Measurements from ENCODE around the gene CIC. TPM values are rescaled to one million over a fixed set of nuclear protein-coding genes. Genes with fewer than 3 reads are reported as not detected.

The CIC gene
- total RNA-seq, 1 donor from 2014 or later = 36.1 TPM

GRCh38 chr19:42293540-42293939, 24.5 kb downstream of the CIC start:
- peaks cover 0 to 55% of the 10 kb centered on the region in 2 donors for H3K36me3 ChIP-seq
- no peak for DNase-seq (ENCODE audit: extremely low spot score in 2 of 2)
- intact Hi-C loops (cut with DNase I) = no loop called here
- no peaks in the 10 kb centered on the region for H3K4me1 ChIP-seq
- no peaks in the 10 kb centered on the region for H3K27me3 ChIP-seq
- no peak for TF ChIP-seq POLR2AphosphoS5 (IDR thresholded peaks at IDR 0.05; ENCODE audit: insufficient read depth in 1 of 2, low read depth in 1 of 2)
- no peak for TF ChIP-seq CTCF (IDR thresholded peaks at IDR 0.05)
- TF ChIP-seq POLR2A (IDR thresholded peaks at IDR 0.05) = no peak
- H3K27ac ChIP-seq = no peak overlapping the region
- H3K9me3 ChIP-seq = no peaks in the 10 kb centered on the region
- H3K4me3 ChIP-seq = no peak overlapping the region

- no peak overlapping the region for H3K27ac ChIP-seq
- no peak for TF ChIP-seq POLR2AphosphoS5 (IDR thresholded peaks at IDR 0.05; ENCODE audit: insufficient read depth in 1 of 2, low read depth in 1 of 2)
- no peak for TF ChIP-seq POLR2A (IDR thresholded peaks at IDR 0.05)
- TF ChIP-seq CTCF (IDR thresholded peaks at IDR 0.05) = no peak
- no peaks in the 10 kb centered on the region for H3K4me1 ChIP-seq
- peaks cover 0 to 51% of the 10 kb centered on the region in 2 donors for H3K36me3 ChIP-seq
- no peak for DNase-seq (ENCODE audit: extremely low spot score in 2 of 2)
- H3K27me3 ChIP-seq = no peaks in the 10 kb centered on the region
- intact Hi-C loops (cut with DNase I) = no loop called here
- H3K4me3 ChIP-seq = no peak overlapping the region
- no peaks in the 10 kb centered on the region for H3K9me3 ChIP-seq
Observed at GRCh38 chr19:42293948-42294347, 24.9 kb downstream of the CIC start.

- no peaks in the 10 kb centered on the region for H3K27me3 ChIP-seq
- no peak overlapping the region for H3K27ac ChIP-seq
- H3K4me1 ChIP-seq = no peaks in the 10 kb centered on the region
- DNase-seq (ENCODE audit: extremely low spot score in 2 of 2) = no peak
- H3K4me3 ChIP-seq = no peak overlapping the region
- peaks cover 0 to 44% of the 10 kb centered on the region in 2 donors for H3K36me3 ChIP-seq
- H3K9me3 ChIP-seq = no peaks in the 10 kb centered on the region
- intact Hi-C loops (cut with DNase I) = no loop called here
- no peak for TF ChIP-seq CTCF (IDR thresholded peaks at IDR 0.05)
- no peak for TF ChIP-seq POLR2A (IDR thresholded peaks at IDR 0.05)
- TF ChIP-seq POLR2AphosphoS5 (IDR thresholded peaks at IDR 0.05; ENCODE audit: insufficient read depth in 1 of 2, low read depth in 1 of 2) = no peak
Observed at GRCh38 chr19:42294471-42295137, 25.6 kb downstream of the CIC start.

- H3K27ac ChIP-seq = no peak overlapping the region
- DNase-seq (ENCODE audit: extremely low spot score in 2 of 2) = no peak
- TF ChIP-seq CTCF (IDR thresholded peaks at IDR 0.05) (no peak), POLR2AphosphoS5 (IDR thresholded peaks at IDR 0.05; ENCODE audit: insufficient read depth in 1 of 2, low read depth in 1 of 2) (no peak), POLR2A (IDR thresholded peaks at IDR 0.05) (no peak)
- peaks cover 0 to 37% of the 10 kb centered on the region in 2 donors for H3K36me3 ChIP-seq
- H3K9me3 ChIP-seq = no peaks in the 10 kb centered on the region
- no peaks in the 10 kb centered on the region for H3K27me3 ChIP-seq
- intact Hi-C loops (cut with DNase I) = no loop called here
- no peak overlapping the region for H3K4me3 ChIP-seq
- H3K4me1 ChIP-seq = no peaks in the 10 kb centered on the region
Observed at GRCh38 chr19:42295342-42295741, 26.3 kb downstream of the CIC start.

GRCh38 chr19:42295831-42296525, 26.9 kb downstream of the CIC start:
- Histone ChIP-seq H3K4me1 (no peaks in the 10 kb centered on the region), H3K4me3 (no peak overlapping the region), H3K9me3 (no peaks in the 10 kb centered on the region), H3K27me3 (no peaks in the 10 kb centered on the region), H3K36me3 (peaks cover 0 to 30% of the 10 kb centered on the region in 2 donors), H3K27ac (no peak overlapping the region)
- intact Hi-C loops (cut with DNase I) = no loop called here
- DNase-seq (ENCODE audit: extremely low spot score in 2 of 2) = no peak
- TF ChIP-seq POLR2AphosphoS5 (IDR thresholded peaks at IDR 0.05; ENCODE audit: insufficient read depth in 1 of 2, low read depth in 1 of 2) (peak; percentile 30 to 56), POLR2A (IDR thresholded peaks at IDR 0.05) (no peak), CTCF (IDR thresholded peaks at IDR 0.05) (peak; percentile 86 to 94 (median 88))
